Activated CD8-positive, alpha-beta memory T cell treated with anti-CD3 and anti-CD28 coated beads, Interleukin-2, amount 50 U/mL, for 4 hours (primary cell): Measurements from ENCODE around the gene DOK6.
"Not testable (repeated sequence)": the region's sequence is repeated elsewhere in the genome, so short reads cannot be mapped to it uniquely, and the experiment has no call there.

Experiments used
- DNase-seq: peaks from one replicate; pipeline ENCODE4 v3.0.0-alpha.2; 2020

Gene DOK6

DNA sequence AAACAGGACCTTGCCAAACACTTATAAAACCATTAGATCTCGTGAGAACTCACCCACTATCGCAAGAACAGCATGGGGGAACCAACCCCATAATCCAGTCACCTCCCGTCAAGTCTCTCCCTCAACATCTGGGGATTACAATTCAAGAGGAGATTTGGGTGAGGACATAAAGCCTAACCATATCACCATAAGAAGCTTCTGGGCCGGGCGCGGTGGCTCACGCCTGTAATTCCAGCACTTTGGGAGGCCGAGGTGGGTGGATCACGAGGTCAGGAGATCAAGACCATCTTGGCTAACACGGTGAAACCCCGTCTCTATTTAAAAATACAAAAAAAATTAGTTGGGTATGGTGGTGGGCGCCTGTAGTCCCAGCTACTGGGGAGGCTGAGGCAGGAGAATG is 434.3 kb downstream of the DOK6 start:
- not testable (repeated sequence) for DNase-seq

DNA sequence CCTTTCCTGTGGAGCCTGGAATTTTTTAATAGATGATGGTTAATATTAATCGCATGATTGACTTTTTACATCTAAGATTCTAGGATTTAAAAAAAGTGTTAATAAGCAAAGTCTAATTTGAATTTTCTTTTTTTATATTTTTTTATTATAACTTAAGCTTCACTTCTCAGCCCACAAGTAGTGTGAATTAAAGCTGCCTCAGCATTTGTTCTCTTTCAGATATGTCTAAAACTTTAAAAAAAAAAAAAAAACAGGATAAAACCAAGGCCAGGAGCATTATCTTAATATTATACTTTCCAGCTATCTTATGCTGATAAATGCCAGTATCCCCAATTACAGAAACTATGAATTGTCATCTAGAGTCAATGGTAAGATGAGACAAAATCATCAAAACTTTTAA is 437.3 kb downstream of the DOK6 start:
- no peak for DNase-seq

- DNase-seq, result no peak
These were observed 438.1 kb downstream of the DOK6 start for GRCh38 chr18:69838620-69839411.

GRCh38 chr18:69839497-69839896 is 438.8 kb downstream of the DOK6 start:
- no peak for DNase-seq

DNA sequence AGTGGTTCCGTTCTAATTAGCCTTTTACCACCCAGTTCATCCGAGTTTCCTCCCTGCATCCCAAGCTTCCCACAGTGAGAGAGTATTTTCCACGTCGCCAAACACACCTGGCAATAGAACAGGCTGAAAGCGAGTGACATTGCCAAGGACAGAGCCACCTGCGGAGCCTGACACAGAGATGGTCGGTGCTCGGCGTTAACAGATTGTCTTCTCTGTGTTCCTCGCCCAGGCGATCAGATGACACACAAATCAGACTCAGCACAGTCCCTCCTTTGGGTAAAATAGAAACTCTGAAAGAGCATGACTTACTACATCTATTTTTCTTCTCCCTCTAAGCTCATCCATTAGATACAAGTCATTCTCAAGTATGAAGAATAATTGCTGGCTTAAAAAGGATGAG is 439.3 kb downstream of the DOK6 start:
- no peak for DNase-seq

DNA sequence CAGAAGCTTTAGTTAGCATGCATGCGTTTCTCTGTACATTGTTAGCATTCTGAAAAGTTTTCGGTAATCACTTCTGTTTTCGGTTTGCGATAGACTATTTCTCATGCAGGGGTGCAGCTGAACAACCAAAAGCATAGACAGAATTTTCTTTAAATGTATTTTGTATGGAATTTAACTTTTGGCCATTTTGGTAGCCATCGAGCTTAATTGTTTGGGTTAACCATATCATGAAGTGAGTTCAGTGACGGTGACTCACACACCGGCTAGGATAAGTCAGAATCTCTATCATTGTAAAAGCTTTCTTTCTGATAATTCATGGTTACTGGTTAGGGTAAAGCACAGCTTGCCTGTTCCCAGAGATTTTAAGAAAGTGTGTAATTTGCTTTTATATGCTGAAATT is 439.8 kb downstream of the DOK6 start:
- no peak for DNase-seq

DNA sequence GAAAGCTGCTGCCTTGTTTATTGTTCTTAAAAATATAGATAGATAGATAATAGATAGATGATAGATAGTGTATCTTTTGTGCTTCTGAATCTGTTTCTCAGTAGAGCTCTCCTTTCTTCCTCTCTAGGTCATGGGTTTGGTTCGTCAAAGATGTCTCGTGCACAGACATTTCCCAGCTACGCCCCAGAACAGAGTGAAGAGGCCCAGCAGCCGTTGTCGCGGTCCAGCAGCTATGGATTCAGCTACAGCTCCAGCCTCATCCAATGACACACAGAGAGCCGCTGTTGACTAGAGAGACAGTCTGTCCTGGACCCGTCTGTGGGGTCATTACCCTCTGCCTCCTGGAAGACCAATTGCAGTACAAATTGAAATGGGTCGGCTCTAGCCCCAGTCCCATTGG is 440.4 kb downstream of the DOK6 start:
- no peak for DNase-seq

DNA sequence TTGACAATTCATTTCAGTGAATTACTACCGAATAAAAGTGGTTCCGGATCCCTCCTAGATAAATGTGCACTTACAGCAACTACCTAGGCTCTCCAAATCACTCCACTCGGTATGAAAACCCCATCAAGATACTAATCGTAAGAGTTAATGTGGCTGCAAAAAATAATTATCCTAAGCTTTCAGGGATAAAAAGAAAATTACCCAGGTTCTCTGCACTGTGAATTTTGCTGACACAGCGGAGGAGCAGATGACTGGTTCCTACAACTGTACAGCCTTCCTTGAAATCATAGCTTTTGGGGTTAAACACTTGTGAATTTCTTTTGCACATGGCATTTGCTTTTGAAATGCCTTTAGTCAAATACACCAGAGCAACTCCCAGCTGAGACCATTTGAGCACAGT is 442.3 kb downstream of the DOK6 start:
- DNase-seq, result no peak

- DNase-seq, result no peak
These were observed 444.0 kb downstream of the DOK6 start for GRCh38 chr18:69844656-69845055.

GRCh38 chr18:69845593-69846506 is 445.2 kb downstream of the DOK6 start:
- no peak for DNase-seq

- no peak for DNase-seq
These were observed 452.4 kb downstream of the DOK6 start for GRCh38 chr18:69853051-69853450.

- DNase-seq, result no peak
These were observed 453.8 kb downstream of the DOK6 start for GRCh38 chr18:69854455-69854854.

GRCh38 chr18:69858897-69859296 is 458.2 kb downstream of the DOK6 start:
- DNase-seq, result no peak

GRCh38 chr18:69864802-69865201 is 464.1 kb downstream of the DOK6 start:
- not testable (repeated sequence) for DNase-seq

DNA sequence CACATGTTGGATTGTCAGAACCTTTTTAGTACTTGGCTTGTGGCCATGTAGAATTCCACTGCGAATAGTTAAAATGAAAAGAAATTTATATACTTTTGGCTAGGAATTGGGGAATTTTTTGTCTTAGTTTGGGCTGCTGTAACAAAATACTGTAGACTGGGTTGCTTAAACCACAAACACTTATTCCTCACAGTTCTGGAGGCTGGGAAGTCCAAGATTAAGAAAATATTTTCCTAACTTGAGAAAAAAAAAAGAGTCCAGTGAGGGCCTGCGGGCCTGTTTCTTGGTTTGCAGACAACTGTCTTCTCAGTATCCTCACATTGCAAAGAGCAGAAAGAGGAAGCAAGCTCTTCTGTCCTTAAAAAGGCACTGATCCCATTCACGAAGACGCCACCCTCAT is 465.1 kb downstream of the DOK6 start:
- no peak for DNase-seq

GRCh38 chr18:69866212-69866611 is 465.5 kb downstream of the DOK6 start:
- no peak for DNase-seq

- DNase-seq, result no peak
These were observed 470.0 kb downstream of the DOK6 start for GRCh38 chr18:69870736-69871135.

GRCh38 chr18:69871363-69871762 is 470.7 kb downstream of the DOK6 start:
- no peak for DNase-seq

DNA sequence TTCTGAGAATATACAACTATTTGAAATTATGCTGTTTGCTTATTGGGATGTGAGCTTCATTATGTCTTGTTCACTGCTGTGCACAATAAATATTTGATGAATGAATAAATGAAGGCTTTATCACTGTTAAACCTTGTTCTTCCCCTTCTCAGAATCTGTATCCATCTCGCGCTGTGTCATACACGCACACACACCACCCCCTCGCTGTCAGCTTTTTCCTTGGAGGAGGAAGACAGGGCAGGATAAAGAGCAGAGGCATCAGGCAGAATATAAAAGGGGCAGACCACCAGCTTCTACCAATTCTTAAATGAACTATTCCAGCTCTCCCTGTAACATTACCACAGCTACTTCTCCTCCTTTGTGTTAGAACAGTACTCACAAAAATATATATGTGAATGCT is 472.0 kb downstream of the DOK6 start:
- DNase-seq, result no peak

DNA sequence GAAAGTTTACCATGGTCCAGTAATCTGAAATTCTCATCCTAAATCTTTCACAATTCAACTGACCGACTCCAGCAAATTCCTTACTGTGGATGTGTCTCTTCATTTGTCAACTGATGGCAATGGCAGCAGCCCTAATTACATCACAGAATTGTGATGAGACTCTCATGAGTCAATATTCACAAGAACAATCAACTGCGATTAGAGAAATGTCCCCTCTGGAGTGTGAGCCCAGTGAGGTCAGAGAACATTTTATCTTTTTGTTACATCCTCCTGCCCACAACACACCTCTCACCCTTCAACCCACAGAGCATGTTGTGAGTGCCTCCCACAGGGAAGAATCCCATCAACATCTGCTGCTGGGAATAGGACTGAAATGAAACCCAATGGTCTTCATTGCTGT is 473.4 kb downstream of the DOK6 start:
- no peak for DNase-seq

- DNase-seq, result no peak
These were observed 475.8 kb downstream of the DOK6 start for GRCh38 chr18:69876490-69876889.

DNA sequence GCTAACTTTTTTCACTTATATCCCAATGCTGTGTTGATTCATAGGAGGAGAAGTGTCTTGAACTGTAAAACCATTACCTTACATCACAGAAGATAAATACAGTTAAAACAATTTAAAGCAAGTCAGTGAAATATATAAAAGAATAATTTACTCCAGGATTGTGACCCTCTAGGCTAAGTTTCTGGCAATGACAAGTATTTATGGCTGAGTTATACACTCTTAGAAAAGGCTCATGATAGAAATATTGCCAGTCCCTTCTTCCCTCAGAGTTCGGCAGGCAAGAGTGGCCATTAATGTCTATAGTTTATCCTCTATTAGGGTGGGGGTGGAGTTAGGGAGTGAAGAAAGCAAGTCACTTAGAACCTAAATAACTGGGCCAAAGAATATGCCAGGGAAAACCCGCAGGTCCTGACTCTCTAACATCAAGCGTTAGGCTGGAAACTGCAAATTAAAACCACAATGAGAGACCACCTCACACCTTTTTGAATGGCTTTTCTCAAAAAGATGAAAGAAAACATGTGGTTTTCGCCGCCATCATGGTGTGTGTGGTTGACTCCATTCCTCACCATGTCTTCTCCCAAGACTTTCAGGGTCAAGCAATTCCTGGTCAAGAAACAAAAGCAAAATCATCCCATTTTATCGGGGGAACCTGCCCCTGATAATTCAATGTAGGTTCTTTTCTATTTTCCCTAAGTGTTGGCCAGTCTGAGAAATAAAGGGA is 477.7 kb downstream of the DOK6 start:
- no peak for DNase-seq

- DNase-seq, result not testable (repeated sequence)
These were observed 478.4 kb downstream of the DOK6 start for GRCh38 chr18:69879051-69879450.
